Skeletal muscle cell (primary cell): ENCODE data around the gene TBC1D22A.

Source experiments
- DNase-seq: peaks from one replicate; pipeline ENCODE4 v3.0.0-alpha.2; 2010; ENCODE audit warnings: low read depth
- H3K4me3 ChIP-seq: 2 replicates; pipeline ENCODE4 v1.5.1; 2011; ENCODE audit warnings: low read depth, mild to moderate bottlenecking, control low read depth, low read length, moderate library complexity

TBC1D22A gene

DNA sequence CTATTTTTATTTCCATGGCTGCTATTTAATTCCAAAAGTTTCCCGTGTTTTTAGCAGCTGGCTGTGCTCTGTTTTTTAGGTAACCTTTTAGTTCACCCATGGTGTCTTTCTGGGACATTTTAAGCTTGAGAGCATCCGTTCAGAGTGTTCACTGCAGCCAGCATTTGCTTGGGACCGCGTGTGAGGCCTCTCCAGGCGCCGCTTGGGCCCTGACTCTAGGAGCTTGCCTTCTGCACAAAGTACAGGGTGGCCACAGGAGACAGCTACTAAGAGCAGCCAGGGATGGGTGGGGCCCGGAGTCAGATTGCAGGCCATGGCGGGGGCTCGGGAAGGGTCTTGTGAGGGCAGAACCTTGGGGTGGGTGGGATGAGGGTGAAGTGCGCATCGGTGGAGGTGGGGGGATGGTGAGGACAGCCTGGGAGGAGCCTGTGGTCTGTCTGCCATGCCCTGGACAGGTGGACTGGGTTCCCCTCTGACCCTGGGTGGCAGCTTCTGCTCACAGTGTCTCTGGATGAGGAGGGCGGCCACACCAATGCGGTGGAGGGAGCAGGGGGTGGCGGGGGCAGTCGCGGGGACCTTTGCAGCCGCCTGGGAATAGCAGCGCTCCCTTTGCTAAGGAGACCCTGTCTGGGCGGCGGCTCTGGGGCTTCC, 288.1 kb downstream of the TBC1D22A start:
- no peak for DNase-seq
- no peak overlapping the region for H3K4me3 ChIP-seq

DNA sequence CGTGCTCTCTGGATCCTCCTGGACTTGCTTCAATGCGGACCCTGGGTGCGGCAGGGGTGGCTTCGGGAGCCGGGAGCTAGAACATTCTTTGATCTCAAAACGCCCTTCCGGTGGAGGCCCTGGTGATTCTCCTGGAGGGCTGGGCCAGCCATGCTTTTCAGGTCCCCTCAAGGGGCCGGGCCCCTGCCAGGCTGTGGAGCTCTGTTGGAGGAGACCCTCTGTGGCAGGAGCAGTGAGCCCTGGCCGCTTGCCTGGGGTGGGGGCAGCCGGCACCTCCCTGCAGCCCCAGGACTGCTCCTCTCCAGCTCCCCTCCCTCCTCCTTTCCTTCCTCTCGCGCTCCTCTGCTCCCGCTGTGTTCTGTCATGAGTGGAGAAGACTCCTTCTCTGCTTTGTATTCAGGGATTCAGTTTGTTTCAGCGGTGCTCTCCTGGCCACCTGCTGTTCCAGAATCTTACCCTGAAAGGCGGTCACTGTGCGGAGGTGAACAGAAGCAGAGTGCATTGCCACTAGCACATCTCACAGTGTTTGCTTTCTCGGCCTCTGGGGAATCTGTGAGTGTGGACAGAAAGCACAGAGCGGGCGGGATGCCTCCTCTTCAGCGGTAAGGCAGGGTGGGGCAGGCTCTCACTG, 289.1 kb downstream of the TBC1D22A start:
- DNase-seq: no peak
- no peak overlapping the region for H3K4me3 ChIP-seq

DNA sequence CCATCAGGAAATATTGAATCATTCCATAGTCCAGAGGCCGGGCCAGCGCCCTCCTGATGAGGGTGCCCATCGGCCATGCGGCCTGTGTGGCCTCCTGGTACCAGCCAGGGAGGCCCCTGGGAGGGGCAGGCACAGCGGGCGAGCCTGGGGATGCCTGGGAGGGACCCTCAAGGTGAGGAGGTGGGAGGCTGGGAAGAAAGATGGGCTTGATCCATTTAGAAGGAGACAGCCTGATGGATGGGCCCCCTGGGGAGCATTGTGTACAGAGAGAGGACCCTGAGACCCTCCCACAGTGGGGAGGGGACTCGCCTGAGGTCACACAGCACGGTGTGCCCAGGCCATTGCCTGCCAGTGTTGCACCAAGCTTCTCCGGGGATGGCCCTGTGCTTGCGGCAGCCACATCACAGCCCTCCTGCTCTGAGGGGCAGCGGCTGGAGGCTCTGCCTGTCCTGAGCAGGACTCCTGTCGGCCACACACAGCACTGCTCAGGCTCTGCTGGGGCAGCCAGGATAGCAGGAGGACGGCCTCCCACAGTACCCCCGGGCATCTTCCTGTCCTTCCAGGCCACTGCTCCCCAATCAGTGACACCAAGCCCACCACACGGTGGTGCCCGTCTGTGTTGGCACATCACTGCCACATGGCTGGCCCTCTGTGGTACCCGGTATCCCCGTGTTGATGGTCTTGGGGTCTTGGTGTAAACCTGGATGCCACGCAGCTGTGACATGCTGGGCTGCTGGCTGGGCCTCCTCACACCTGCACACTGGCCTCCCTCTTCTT, 290.0 kb downstream of the TBC1D22A start:
- DNase-seq: no peak
- no peak overlapping the region for H3K4me3 ChIP-seq

- DNase-seq: no peak
- no peak overlapping the region for H3K4me3 ChIP-seq
These were observed 290.7 kb downstream of the TBC1D22A start for GRCh38 chr22:47053013-47053725.

GRCh38 chr22:47053726-47054141, 291.3 kb downstream of the TBC1D22A start:
- no peak overlapping the region for H3K4me3 ChIP-seq
- peak; percentile 34 for DNase-seq

- no peak for DNase-seq
- H3K4me3 ChIP-seq: no peak overlapping the region
These were observed 292.0 kb downstream of the TBC1D22A start for GRCh38 chr22:47054231-47055072.

- no peak for DNase-seq
- no peak overlapping the region for H3K4me3 ChIP-seq
These were observed 292.6 kb downstream of the TBC1D22A start for GRCh38 chr22:47055073-47055355.

DNA sequence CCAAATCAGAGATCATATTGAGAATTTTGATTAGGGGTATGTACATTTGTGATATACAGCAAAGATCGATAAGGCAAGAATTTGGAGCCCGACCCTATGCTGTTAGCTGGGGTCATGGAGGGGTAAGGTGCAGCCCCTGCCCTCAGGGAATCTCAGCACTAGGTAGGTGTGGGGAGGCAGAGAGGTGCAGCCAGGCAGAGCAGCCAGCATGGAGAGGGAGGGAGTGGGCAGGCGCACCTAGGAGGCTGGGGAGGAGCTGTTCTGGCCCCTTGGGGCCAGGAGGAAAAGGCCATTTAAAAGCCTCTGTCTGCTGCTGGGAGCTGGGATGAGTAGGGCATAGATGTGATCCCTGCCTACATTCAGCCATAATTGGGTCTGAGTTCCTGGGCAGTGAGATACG, 293.0 kb downstream of the TBC1D22A start:
- no peak for DNase-seq

DNA sequence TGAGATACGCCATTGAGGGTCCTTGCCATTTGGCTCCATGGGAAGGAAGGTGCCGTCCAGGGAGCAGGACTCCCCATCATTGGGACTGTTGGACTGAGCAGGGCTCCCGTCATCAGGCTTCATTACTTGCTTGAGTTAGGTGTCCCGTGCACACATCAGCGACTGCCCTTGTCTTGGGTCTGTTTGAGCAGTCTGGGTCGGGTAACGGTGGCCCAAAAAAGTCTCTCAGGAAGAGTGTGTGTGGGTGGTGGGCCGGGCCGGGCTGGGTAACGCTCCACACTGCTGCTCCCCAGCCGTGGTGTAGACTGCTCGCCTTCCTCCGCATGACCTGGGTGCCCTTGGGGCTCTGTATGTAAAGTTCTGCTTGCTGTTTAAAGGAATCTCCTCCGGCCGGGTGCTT, 293.5 kb downstream of the TBC1D22A start:
- no peak overlapping the region for H3K4me3 ChIP-seq

More for the DNA sequence above, 293.0 kb downstream of the TBC1D22A start:
- no peak overlapping the region for H3K4me3 ChIP-seq

GRCh38 chr22:47056361-47056760, 293.9 kb downstream of the TBC1D22A start:
- no peak overlapping the region for H3K4me3 ChIP-seq
- no peak for DNase-seq

More for the DNA sequence above, 293.5 kb downstream of the TBC1D22A start:
- no peak for DNase-seq

DNA sequence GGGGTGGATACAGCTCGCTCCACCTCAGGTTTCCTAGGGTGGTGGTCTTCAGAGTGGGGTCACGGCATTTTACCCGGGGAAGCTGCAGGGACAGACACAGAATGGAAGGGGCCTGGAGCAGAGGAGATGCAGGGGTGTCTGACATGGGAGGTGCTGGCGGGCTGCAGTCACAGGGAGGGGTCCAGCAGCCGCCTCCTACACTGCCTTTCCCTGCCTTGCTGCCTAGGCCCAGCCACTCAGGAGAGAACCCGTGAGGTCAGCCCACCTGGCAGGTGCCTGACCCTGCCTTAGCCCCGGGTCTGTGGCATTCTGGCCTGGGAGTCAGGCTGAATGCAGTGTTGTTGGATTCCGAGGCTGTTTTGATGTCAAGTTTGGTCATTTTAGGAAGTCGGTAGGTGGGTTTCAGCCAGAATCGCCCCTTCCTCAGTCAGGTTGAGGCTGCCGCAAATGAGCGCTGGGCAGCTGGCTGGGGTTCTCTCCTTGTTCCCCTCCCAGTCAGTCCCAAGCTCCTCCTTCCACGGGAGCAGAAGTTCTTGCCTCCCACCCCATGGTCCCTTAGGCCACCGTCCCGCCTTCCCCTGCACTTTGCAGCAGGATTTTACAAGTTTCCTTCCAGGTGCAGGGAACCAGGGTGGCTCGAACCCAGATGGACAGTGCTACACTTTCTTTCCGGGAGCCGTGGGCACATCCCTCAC, 294.5 kb downstream of the TBC1D22A start:
- no peak for DNase-seq
- no peak overlapping the region for H3K4me3 ChIP-seq

- DNase-seq: no peak
- H3K4me3 ChIP-seq: no peak overlapping the region
These were observed 295.6 kb downstream of the TBC1D22A start for GRCh38 chr22:47057916-47058585.

GRCh38 chr22:47059076-47059475, 296.6 kb downstream of the TBC1D22A start:
- no peak overlapping the region for H3K4me3 ChIP-seq
- DNase-seq: no peak

DNA sequence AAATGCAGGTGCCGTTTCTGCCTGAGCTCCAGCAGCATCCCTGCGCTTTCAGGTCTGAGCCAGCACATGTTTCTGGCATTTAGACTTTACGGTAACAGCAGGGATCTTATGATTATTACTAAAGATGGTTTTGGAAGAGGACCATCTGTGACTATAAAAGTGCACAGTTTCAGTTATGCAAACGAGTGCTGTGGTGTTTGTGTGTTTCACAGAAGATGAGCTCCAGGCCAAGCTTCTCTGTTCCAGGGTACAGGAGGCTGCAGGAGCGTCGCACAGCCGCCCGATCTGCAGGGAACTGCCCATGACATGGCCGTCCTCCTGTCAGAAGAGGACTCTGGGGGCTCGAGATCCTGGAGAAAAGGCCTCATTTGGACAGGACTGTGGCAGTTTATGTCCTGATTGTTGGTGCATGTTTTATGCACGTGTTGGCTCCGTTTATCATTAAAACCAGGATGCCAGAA, 297.3 kb downstream of the TBC1D22A start:
- DNase-seq: no peak
- H3K4me3 ChIP-seq: no peak overlapping the region

DNA sequence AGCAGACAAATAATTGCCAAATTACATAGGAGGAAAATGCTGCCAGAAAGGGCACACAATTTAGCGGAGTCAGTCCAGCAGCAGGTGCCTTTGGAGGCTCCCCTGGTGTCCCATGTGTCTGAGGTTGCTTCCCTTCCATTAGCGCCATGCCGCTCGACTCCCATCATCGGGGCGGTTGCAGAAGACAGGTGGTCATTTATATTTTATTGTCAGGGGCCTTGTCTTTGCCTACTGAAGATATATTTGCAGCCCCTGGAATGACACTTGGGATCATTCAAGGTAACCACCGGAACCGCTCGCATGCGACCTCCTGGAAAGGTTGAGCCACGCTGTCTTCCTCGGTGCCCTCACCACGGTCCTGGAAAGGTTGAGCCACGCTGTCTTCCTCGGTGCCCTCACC, 298.3 kb downstream of the TBC1D22A start:
- DNase-seq: no peak
- H3K4me3 ChIP-seq: no peak overlapping the region

DNA sequence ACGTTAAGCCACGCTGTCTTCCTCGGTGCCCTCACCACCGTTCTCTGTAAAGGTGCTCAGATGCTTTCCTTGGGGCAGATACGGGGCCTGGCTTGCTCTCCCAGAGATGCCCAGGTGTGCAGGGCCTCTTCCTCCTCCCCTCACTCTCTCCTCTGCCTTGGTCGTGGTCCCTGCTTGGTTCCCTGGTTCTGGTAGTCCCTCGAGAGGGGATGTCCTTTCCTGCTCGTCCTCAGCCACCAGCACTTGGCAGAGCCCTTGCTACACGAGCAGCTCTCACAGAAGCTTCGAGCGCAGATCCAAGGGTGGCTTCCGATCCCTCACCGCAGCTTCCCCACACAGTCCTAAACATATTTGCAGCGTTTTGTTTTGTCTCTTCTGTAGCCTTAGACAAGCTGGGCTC, 298.8 kb downstream of the TBC1D22A start:
- H3K4me3 ChIP-seq: no peak overlapping the region
- DNase-seq: no peak

DNA sequence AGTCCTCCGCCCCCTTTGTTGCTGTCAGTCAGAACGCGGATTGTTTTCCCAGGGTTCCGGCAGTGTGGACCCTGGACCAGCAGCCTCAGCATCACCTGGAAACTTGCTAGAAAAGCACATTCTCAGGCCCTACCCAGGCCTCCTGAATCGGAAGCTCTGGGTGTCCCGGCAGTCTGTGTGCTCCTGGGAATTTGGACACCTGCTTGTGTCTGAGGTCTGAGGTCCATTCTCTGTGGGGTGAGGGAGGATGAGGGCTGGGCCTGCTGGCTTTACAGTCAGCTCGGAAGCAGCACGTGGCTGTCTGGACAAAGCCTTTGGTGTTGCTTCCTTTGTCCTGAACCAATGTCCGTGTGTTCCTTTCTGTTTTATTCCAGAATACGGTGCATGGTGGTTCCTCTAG, 299.7 kb downstream of the TBC1D22A start:
- no peak for DNase-seq
- H3K4me3 ChIP-seq: no peak overlapping the region

DNA sequence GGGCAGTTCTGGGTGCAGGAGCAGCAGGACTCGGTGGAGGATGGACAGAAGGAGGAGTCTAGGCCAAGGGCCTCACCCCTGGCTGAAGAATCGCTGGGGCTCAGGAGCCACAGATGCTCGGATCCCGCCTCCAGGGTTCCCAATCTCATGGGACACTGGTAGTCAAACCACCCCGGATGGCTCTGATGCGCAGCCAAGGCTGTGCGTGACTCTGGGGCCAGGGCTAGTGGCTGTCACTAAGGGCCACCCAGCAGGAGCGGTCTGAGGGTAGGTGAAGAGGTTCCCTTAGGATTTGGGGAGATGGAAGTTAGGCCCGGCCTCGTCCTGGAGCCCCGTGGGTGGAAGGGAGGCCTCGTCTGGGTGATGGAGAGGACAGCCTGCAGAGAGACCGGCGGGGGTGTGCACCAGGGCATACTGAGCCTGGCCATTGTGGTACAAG, 300.6 kb downstream of the TBC1D22A start:
- DNase-seq: no peak
- no peak overlapping the region for H3K4me3 ChIP-seq
